Trophoblast cell (in vitro differentiated cells and primary cell): ENCODE measurements around the gene KCNH8.

Experiments
- DNase-seq, 2 donors: peaks; one replicate each; pipeline ENCODE4 v3.0.0-alpha.2; 2016
- H2AFZ ChIP-seq: 2 replicates; pipeline ENCODE4 v1.6.1; 2013; ENCODE audit warnings: low read length, moderate library complexity, mild to moderate bottlenecking; ENCODE audit not compliant: insufficient read depth, poor library complexity
- H2AK5ac ChIP-seq: 2 replicates; pipeline ENCODE4 v1.6.1; 2013; ENCODE audit warnings: mild to moderate bottlenecking, low read length
- H2BK120ac ChIP-seq: 2 replicates; pipeline ENCODE4 v1.6.1; 2013; ENCODE audit warnings: low read length, mild to moderate bottlenecking, moderate library complexity; ENCODE audit not compliant: insufficient read depth, poor library complexity
- H2BK12ac ChIP-seq: 2 replicates; pipeline ENCODE4 v1.6.1; 2013; ENCODE audit warnings: mild to moderate bottlenecking, low read length, moderate library complexity
- H2BK5ac ChIP-seq: 2 replicates; pipeline ENCODE4 v1.6.1; 2013; ENCODE audit warnings: low read length, low read depth, moderate library complexity, mild to moderate bottlenecking; ENCODE audit not compliant: poor library complexity
- H3K14ac ChIP-seq: 2 replicates; pipeline ENCODE4 v1.6.1; 2013; ENCODE audit warnings: mild to moderate bottlenecking, low read length
- H3K18ac ChIP-seq: 2 replicates; pipeline ENCODE4 v1.6.1; 2013; ENCODE audit warnings: mild to moderate bottlenecking, low read length
- H3K23ac ChIP-seq: 2 replicates; pipeline ENCODE4 v1.6.1; 2013; ENCODE audit warnings: low read length
- H3K27ac ChIP-seq: 2 replicates; pipeline ENCODE4 v1.5.1; 2013; ENCODE audit warnings: low read depth, mild to moderate bottlenecking, inconsistent platforms, low read length, moderate library complexity
- H3K27me3 ChIP-seq: 2 replicates; pipeline ENCODE4 v1.6.1; 2013; ENCODE audit warnings: inconsistent platforms, mild to moderate bottlenecking, low read length, moderate library complexity; ENCODE audit not compliant: insufficient read depth
- H3K36me3 ChIP-seq, 2 experiments: 1 replicate in 1 of 2; 2 replicates in 1 of 2; pipeline ENCODE4 v1.6.1; 2013; ENCODE audit warnings: low read length in 2 of 2, mild to moderate bottlenecking in 2 of 2, moderate library complexity in 1 of 2; ENCODE audit not compliant: insufficient read depth in 2 of 2, control insufficient read depth in 1 of 2
- H3K4ac ChIP-seq: 2 replicates; pipeline ENCODE4 v1.6.1; 2013; ENCODE audit warnings: low read depth, mild to moderate bottlenecking, low read length, moderate library complexity
- H3K4me1 ChIP-seq, 2 experiments: 1 replicate in 1 of 2; 2 replicates in 1 of 2; pipeline ENCODE4 v1.6.1; 2013; ENCODE audit warnings: low read length in 2 of 2, mild to moderate bottlenecking in 2 of 2, moderate library complexity in 1 of 2; ENCODE audit not compliant: insufficient read depth in 2 of 2, control insufficient read depth in 1 of 2
- H3K4me2 ChIP-seq: 2 replicates; pipeline ENCODE4 v1.6.1; 2013; ENCODE audit warnings: inconsistent platforms, mild to moderate bottlenecking, low read length, moderate library complexity
- H3K4me3 ChIP-seq: 2 replicates; pipeline ENCODE4 v1.5.1; 2013; ENCODE audit warnings: mild to moderate bottlenecking, low read depth, low read length, inconsistent platforms
- H3K79me1 ChIP-seq: one replicate; pipeline ENCODE4 v1.6.1; 2013; ENCODE audit warnings: low read length
- H3K79me2 ChIP-seq: 2 replicates; pipeline ENCODE4 v1.6.1; 2013; ENCODE audit warnings: low read length, mild to moderate bottlenecking; ENCODE audit not compliant: control insufficient read depth, insufficient read depth, poor library complexity
- H3K9ac ChIP-seq: 2 replicates; pipeline ENCODE4 v1.6.1; 2013; ENCODE audit warnings: mild to moderate bottlenecking, low read length
- H3K9me3 ChIP-seq: 2 replicates; pipeline ENCODE4 v1.6.1; 2013; ENCODE audit warnings: low read depth, mild to moderate bottlenecking, control low read depth, inconsistent platforms, low read length; ENCODE audit not compliant: insufficient read depth
- H4K12ac ChIP-seq: 2 replicates; pipeline ENCODE4 v1.6.1; 2013; ENCODE audit warnings: low read depth, mild to moderate bottlenecking, low read length, moderate library complexity
- H4K8ac ChIP-seq: 2 replicates; pipeline ENCODE4 v1.6.1; 2013; ENCODE audit warnings: low read depth, mild to moderate bottlenecking, low read length, moderate library complexity
- H4K91ac ChIP-seq: one replicate; pipeline ENCODE4 v1.6.1; 2013; ENCODE audit warnings: low read depth, mild to moderate bottlenecking, low read length, moderate library complexity
- WGBS: extraction: QIAGEN DNeasy Blood & Tissue Kit; methylation state at CpG from one replicate; pipeline ENCODE4 v1.1.7; 2013; ENCODE audit warnings: missing lambda C conversion rate; ENCODE audit not compliant: insufficient read length, insufficient coverage; ENCODE audit errors: extremely low coverage; 5-methylcytosine and 5-hydroxymethylcytosine counted together

KCNH8 gene

DNA sequence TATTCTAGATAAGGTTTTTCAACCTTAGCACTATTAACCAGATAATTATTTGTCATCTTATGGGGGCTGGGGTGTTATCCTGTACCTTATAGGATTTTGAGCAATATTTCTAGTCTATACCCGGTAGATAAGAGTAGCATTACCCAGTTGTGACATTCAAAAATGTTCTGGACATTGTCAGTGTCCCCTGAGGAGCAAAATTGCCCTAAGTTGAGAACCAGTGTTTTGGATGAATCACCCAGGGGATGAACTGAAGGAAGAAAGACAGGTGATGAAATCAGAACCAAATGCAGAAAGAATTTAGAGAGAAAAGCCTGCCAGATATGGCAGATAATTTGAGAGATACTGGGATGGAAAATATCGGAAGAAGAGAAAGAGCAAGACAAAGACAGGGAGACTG lies 58.2 kb downstream of the KCNH8 start:
- no peaks in the 10 kb centered on the region for H3K36me3 ChIP-seq
- no peaks in the 10 kb centered on the region for H3K9me3 ChIP-seq
- no peak overlapping the region for H2BK5ac ChIP-seq
- H2BK120ac ChIP-seq, result no peak overlapping the region
- H4K8ac ChIP-seq, result no peak overlapping the region
- no peaks in the 10 kb centered on the region for H3K79me1 ChIP-seq
- no peak overlapping the region for H3K4ac ChIP-seq
- H3K14ac ChIP-seq, result no peak overlapping the region
- H3K18ac ChIP-seq, result no peak overlapping the region
- no peak overlapping the region for H3K9ac ChIP-seq
- H4K12ac ChIP-seq, result no peak overlapping the region
- no peaks in the 10 kb centered on the region for H3K4me1 ChIP-seq
- no peak for DNase-seq
- H2AK5ac ChIP-seq, result no peak overlapping the region
- H3K4me3 ChIP-seq, result no peak overlapping the region
- H2AFZ ChIP-seq, result no peak overlapping the region
- no peak overlapping the region for H4K91ac ChIP-seq
- H3K79me2 ChIP-seq, result no peaks in the 10 kb centered on the region
- no peak overlapping the region for H3K23ac ChIP-seq
- H3K27ac ChIP-seq, result no peak overlapping the region
- no peaks in the 10 kb centered on the region for H3K27me3 ChIP-seq
- no CpG with 5 or more reads among the region's 2 CpGs for whole genome bisulfite sequencing
- no peak overlapping the region for H2BK12ac ChIP-seq
- H3K4me2 ChIP-seq, result no peak overlapping the region

DNA sequence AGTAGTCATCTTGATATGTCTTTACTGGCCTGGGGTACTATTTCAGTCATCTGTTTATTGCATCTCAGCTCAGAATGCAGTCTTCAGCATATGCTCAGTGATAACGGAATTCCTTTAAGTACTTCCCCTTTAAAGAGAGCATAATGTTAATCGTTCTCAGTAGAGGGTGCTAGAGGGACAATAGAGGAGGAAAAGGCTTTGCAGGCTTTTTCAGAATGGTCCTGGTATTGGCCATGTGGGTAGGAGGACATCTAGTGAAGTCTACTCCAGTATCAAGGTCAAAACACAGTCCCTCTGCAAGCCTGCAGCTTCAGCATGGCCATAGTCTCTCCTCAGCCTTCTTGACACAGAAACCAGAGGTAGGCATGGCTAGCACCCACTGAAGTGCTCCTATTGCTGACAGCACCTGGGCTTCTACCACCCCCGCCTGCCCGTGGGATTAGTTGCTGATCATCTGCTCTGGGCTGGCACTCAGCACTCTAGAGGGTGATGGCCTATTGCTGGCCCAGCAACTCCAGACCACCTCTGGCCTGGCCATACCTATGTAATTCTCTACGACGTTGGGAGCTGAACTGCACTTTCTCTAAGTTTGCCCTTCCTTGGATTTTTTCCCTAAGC lies 65.4 kb downstream of the KCNH8 start:
- no peaks in the 10 kb centered on the region for H3K36me3 ChIP-seq
- H3K14ac ChIP-seq, result no peak overlapping the region
- H2BK12ac ChIP-seq, result no peak overlapping the region
- H3K79me1 ChIP-seq, result no peaks in the 10 kb centered on the region
- H3K23ac ChIP-seq, result no peak overlapping the region
- no peaks in the 10 kb centered on the region for H3K79me2 ChIP-seq
- no peak overlapping the region for H2AFZ ChIP-seq
- no peak overlapping the region for H3K4ac ChIP-seq
- H2BK5ac ChIP-seq, result no peak overlapping the region
- DNase-seq, result peak in 1 of 2 donors; percentile 24
- no peak overlapping the region for H4K8ac ChIP-seq
- H3K27me3 ChIP-seq, result no peaks in the 10 kb centered on the region
- no peak overlapping the region for H2AK5ac ChIP-seq
- H3K4me3 ChIP-seq, result no peak overlapping the region
- H4K12ac ChIP-seq, result no peak overlapping the region
- WGBS, result no CpG with 5 or more reads among the region's 6 CpGs
- no peak overlapping the region for H3K9ac ChIP-seq
- H3K4me1 ChIP-seq, result no peaks in the 10 kb centered on the region
- no peak overlapping the region for H3K27ac ChIP-seq
- no peaks in the 10 kb centered on the region for H3K9me3 ChIP-seq
- no peak overlapping the region for H3K4me2 ChIP-seq
- no peak overlapping the region for H4K91ac ChIP-seq
- H3K18ac ChIP-seq, result no peak overlapping the region
- H2BK120ac ChIP-seq, result no peak overlapping the region

DNA sequence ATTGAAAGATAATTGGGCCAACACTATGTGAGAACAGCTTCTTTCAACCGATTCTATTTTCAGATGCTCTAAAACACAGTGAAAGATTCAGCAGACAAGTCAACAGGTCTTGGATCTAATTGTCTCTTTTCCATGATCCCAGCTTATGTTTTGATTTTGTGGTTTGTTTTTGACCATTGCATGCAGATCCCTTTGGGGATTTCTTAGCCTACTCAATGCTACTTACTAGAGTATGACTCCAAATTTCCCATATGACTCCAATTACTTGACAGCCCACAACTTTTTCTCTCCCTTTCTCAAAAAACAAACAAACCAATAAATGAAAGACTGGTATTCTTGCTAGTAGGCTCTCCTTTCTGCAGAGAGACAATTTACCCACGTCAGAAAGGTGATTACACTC lies 67.1 kb downstream of the KCNH8 start:
- Histone ChIP-seq H3K9ac (no peak overlapping the region), H3K23ac (no peak overlapping the region), H2BK12ac (no peak overlapping the region), H3K4ac (no peak overlapping the region), H2AFZ (no peak overlapping the region), H3K4me2 (no peak overlapping the region), H3K27ac (no peak overlapping the region), H3K27me3 (no peaks in the 10 kb centered on the region), H3K4me1 (peaks cover 0 to 5% of the 10 kb centered on the region in 2 experiments), H3K14ac (no peak overlapping the region), H3K79me2 (no peaks in the 10 kb centered on the region), H4K12ac (no peak overlapping the region), H2BK5ac (no peak overlapping the region), H3K9me3 (no peaks in the 10 kb centered on the region), H2AK5ac (no peak overlapping the region), H3K36me3 (no peaks in the 10 kb centered on the region), H4K91ac (no peak overlapping the region), H3K18ac (no peak overlapping the region), H2BK120ac (no peak overlapping the region), H4K8ac (no peak overlapping the region), H3K4me3 (no peak overlapping the region), H3K79me1 (no peaks in the 10 kb centered on the region)
- DNase-seq, result no peak
- WGBS, result no CpG with 5 or more reads among the region's 2 CpGs

GRCh38 chr3:19216669-19217337 lies 68.5 kb downstream of the KCNH8 start:
- Histone ChIP-seq H3K4me3 (no peak overlapping the region), H3K79me1 (no peaks in the 10 kb centered on the region), H3K4me2 (no peak overlapping the region), H2AK5ac (no peak overlapping the region), H3K4ac (no peak overlapping the region), H3K4me1 (peaks cover 0 to 5% of the 10 kb centered on the region in 2 experiments), H2AFZ (no peak overlapping the region), H3K9ac (no peak overlapping the region), H3K27ac (no peak overlapping the region), H3K27me3 (no peaks in the 10 kb centered on the region), H4K91ac (no peak overlapping the region), H2BK120ac (no peak overlapping the region), H2BK12ac (no peak overlapping the region), H3K9me3 (no peaks in the 10 kb centered on the region), H3K36me3 (no peaks in the 10 kb centered on the region), H4K8ac (no peak overlapping the region), H3K14ac (no peak overlapping the region), H3K23ac (no peak overlapping the region), H3K18ac (no peak overlapping the region), H2BK5ac (no peak overlapping the region), H4K12ac (no peak overlapping the region), H3K79me2 (no peaks in the 10 kb centered on the region)
- no peak for DNase-seq
- no CpG with 5 or more reads among the region's 6 CpGs for WGBS
